ENCODE results near the gene KCNQ1.

Gene KCNQ1

GRCh38 chr11:2660357-2660939 lies 215.6 kb downstream of the KCNQ1 start:
- no peak for DNase-seq

- DNase-seq, result no peak
Observed at GRCh38 chr11:2661173-2662023, 216.6 kb downstream of the KCNQ1 start.

- no peak for DNase-seq
Observed at GRCh38 chr11:2662024-2662312, 217.2 kb downstream of the KCNQ1 start.

GRCh38 chr11:2662430-2663299 lies 217.9 kb downstream of the KCNQ1 start:
- no peak for DNase-seq

- no peak for DNase-seq
Observed at GRCh38 chr11:2663506-2663905, 218.7 kb downstream of the KCNQ1 start.

GRCh38 chr11:2663915-2664314 lies 219.1 kb downstream of the KCNQ1 start:
- no peak for DNase-seq

- no peak for DNase-seq
Observed at GRCh38 chr11:2664376-2664775, 219.6 kb downstream of the KCNQ1 start.

GRCh38 chr11:2664791-2665525 lies 220.2 kb downstream of the KCNQ1 start:
- no peak for DNase-seq

- no peak for DNase-seq
Observed at GRCh38 chr11:2665526-2666400, 221.0 kb downstream of the KCNQ1 start.

- DNase-seq, result no peak
Observed at GRCh38 chr11:2666401-2666741, 221.6 kb downstream of the KCNQ1 start.

GRCh38 chr11:2666828-2667570 lies 222.2 kb downstream of the KCNQ1 start:
- no peak for DNase-seq

GRCh38 chr11:2667940-2668339 lies 223.1 kb downstream of the KCNQ1 start:
- DNase-seq, result no peak

GRCh38 chr11:2668876-2669275 lies 224.1 kb downstream of the KCNQ1 start:
- no peak for DNase-seq

- no peak for DNase-seq
Observed at GRCh38 chr11:2669634-2670469, 225.0 kb downstream of the KCNQ1 start.

GRCh38 chr11:2670541-2671100 lies 225.8 kb downstream of the KCNQ1 start:
- DNase-seq, result no peak

GRCh38 chr11:2671748-2672147 lies 226.9 kb downstream of the KCNQ1 start:
- DNase-seq, result no peak

- DNase-seq, result no peak
Observed at GRCh38 chr11:2672553-2673249, 227.9 kb downstream of the KCNQ1 start.

GRCh38 chr11:2673250-2673610 lies 228.4 kb downstream of the KCNQ1 start:
- no peak for DNase-seq

- no peak for DNase-seq
Observed at GRCh38 chr11:2673871-2674471, 229.2 kb downstream of the KCNQ1 start.

Measured in CD4-positive, alpha-beta T cell treated with Interleukin-17A for 1 hour (primary cell).